ENCODE data around the gene SRRD. TPM values are rescaled to one million over a fixed set of nuclear protein-coding genes. Genes with fewer than 3 reads are reported as not detected.

SRRD gene
- total RNA-seq, 4 donors from 2014 or later = 5.8 to 18.3 (median 14.5) TPM

- TF ChIP-seq, protein P1, sequence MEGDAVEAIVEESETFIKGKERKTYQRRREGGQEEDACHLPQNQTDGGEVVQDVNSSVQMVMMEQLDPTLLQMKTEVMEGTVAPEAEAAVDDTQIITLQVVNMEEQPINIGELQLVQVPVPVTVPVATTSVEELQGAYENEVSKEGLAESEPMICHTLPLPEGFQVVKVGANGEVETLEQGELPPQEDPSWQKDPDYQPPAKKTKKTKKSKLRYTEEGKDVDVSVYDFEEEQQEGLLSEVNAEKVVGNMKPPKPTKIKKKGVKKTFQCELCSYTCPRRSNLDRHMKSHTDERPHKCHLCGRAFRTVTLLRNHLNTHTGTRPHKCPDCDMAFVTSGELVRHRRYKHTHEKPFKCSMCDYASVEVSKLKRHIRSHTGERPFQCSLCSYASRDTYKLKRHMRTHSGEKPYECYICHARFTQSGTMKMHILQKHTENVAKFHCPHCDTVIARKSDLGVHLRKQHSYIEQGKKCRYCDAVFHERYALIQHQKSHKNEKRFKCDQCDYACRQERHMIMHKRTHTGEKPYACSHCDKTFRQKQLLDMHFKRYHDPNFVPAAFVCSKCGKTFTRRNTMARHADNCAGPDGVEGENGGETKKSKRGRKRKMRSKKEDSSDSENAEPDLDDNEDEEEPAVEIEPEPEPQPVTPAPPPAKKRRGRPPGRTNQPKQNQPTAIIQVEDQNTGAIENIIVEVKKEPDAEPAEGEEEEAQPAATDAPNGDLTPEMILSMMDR (IDR thresholded peaks at IDR 0.05; ENCODE audit: low read depth) = no peak
These were observed 34.7 kb upstream of the SRRD start for GRCh38 chr22:26448941-26449340.

GRCh38 chr22:26450453-26451185 is 33.1 kb upstream of the SRRD start:
- TF ChIP-seq, protein P1 (IDR thresholded peaks at IDR 0.05; ENCODE audit: low read depth) = no peak

DNA sequence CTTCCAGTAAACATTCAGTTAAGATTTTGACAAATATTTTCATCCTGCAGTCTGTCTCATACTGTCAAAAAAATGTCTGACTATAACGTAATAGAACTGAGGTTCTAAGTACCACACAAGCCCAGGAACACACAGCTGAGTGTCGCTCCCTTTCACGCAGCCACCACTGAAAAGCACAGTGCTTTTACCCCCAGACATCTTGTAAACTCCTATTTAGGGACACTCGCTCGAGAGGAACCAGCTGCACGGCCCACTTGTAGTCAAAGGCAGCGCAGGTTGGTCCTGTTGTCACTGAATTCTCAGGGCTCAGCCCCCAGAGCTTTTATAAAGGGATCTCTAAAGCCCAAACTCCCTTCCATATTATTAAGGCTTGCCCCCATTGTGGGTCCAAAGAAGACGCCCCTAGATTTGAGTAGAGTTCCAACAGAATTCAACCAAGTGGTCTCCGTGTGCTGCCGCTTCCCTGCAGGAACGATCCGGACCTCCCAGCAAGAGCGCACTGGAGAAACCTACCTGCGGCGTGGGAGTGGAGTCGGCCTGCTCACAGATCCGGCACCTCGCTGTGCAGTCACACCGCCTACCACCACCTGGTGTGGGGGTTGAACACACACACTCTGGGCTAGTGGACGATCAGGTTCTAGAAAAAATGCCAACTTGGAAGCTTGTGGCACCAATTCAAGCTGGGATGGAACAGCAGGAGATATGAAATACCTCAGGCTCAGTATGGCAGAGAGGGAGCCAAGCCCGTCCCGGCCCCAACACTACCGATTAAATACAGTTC is 31.3 kb upstream of the SRRD start:
- TF ChIP-seq, protein P1 (IDR thresholded peaks at IDR 0.05; ENCODE audit: low read depth) = no peak

DNA sequence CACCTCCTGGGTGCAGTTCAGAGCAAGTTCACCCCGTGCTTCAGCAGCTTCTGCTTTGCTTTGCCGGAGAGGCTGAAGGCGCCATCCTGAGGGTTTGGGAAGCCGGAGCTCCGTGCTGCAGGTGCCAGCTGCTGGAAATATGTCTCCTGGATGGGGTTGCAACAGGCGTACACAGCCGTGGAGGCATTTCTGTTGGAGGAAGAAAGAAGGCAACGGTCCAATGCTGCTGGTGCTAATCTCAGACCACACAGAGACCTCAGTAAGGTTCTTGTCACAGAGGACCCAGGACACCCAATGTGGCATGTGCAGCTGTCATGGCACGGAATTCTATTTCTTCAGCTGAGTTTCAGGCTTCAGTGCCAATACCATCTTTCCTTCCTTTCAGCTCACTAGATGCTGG is 30.5 kb upstream of the SRRD start:
- TF ChIP-seq, protein P1 (IDR thresholded peaks at IDR 0.05; ENCODE audit: low read depth) = no peak

DNA sequence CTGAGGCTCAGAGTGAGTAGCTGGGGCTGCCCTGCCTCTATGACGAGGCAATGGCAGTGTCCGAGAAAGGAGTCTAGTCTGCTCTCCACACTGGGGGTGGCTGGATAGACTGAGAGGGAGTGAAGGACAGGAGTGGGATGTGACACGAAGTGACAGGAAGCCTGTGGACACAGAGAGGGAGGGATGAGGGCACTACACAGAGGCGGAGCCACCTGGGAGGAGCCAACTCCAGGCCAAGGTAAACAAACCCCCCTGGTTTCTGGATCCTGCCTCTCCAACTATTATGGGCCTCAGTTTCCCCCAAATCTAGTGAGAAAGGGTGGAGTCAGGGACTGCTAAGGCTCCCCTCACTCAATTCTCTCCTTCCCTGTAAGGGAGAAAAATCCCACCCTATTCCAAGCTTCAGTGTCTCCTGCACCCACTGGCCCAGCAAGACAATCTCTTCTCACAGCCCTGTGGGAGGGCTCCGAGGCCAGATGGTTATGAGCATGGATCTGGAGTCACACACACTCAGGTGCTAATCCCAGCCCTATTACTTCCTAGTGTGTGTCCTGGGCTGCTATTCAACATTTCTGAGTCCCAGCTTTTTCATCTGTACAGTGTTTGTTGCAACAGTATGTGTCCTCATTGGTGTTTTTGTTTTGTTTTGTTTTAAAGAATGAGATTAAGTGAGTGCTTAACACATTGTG is 29.7 kb upstream of the SRRD start:
- TF ChIP-seq, protein P1 (IDR thresholded peaks at IDR 0.05; ENCODE audit: low read depth) = no peak

- TF ChIP-seq, protein P1 (IDR thresholded peaks at IDR 0.05; ENCODE audit: low read depth) = no peak
These were observed 25.9 kb upstream of the SRRD start for GRCh38 chr22:26457661-26458272.

Data from subcutaneous adipose tissue (tissue), 4 donors.